Measurements from ENCODE around the gene NFX1. TPM values are rescaled to one million over a fixed set of nuclear protein-coding genes. Genes with fewer than 3 reads are reported as not detected.

The NFX1 gene
- total RNA-seq, 2 donors from 2014 or later: 30.8 to 39.5 TPM

DNA sequence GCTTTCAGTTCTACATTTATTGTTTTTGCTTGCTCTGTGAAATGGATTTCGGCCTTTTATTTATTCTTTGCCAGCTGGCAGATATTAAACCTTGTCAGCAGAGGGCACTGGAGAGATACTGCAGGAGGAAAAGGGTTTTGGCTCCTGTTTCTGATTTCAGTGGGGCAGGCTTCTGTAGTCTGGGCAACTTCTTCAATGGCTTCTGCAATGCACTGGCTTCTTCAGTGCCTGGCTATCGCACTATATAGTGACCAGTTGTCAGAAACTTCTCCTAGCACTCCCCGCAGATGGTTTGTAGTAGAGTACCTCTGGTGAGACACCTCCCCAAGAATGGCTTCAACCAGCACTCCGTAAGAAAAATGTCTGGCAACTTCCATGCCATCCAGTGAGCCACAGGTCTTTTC is 3.2 kb upstream of the NFX1 start:
- Histone ChIP-seq H3K4me3 (no peak overlapping the region), H3K36me3 (no peaks in the 10 kb centered on the region), H3K27me3 (replicated peaks; ENCODE audit: insufficient read depth) (no peaks in the 10 kb centered on the region), H3K4me1 (replicated peaks) (peaks cover 3% of the 10 kb centered on the region), H3K27ac (peak overlapping the region; percentile 51 to 53), H3K9me3 (no peaks in the 10 kb centered on the region)
- intact Hi-C loops (cut with DNase I): loop anchor here (5.0 kb wide), 1 partner anchor 180 kb away; no protein-coding TSS in a partner anchor
- TF ChIP-seq CTCF (IDR thresholded peaks at IDR 0.05) (peak; percentile 49 to 85 (median 68)), POLR2AphosphoS5 (IDR thresholded peaks at IDR 0.05) (peak; percentile 73), POLR2A (IDR thresholded peaks at IDR 0.05) (no peak)
- peak; percentile 54 for DNase-seq (ENCODE audit: low spot score)
- WGBS: 54% methylated on average over 4 of the region's 4 CpGs

GRCh38 chr9:33288235-33288634 is 2.1 kb upstream of the NFX1 start:
- WGBS: 76% methylated on average over 4 of the region's 4 CpGs
- Histone ChIP-seq H3K36me3 (no peaks in the 10 kb centered on the region), H3K27ac (peak overlapping the region; percentile 97), H3K9me3 (no peaks in the 10 kb centered on the region), H3K4me3 (no peak overlapping the region), H3K27me3 (replicated peaks; ENCODE audit: insufficient read depth) (no peaks in the 10 kb centered on the region), H3K4me1 (replicated peaks) (peaks cover 3% of the 10 kb centered on the region)
- TF ChIP-seq POLR2A (IDR thresholded peaks at IDR 0.05) (no peak), CTCF (IDR thresholded peaks at IDR 0.05) (no peak), POLR2AphosphoS5 (IDR thresholded peaks at IDR 0.05) (no peak)
- no peak for DNase-seq (ENCODE audit: low spot score)
- intact Hi-C loops (cut with DNase I): loop anchor here (5.0 kb wide), 1 partner anchor 179 kb away; no protein-coding TSS in a partner anchor

- intact Hi-C loops (cut with DNase I): loop anchor here (5.0 kb wide), 1 partner anchor 178 kb away; no protein-coding TSS in a partner anchor
- Histone ChIP-seq H3K9me3 (no peaks in the 10 kb centered on the region), H3K36me3 (no peaks in the 10 kb centered on the region), H3K27me3 (replicated peaks; ENCODE audit: insufficient read depth) (no peaks in the 10 kb centered on the region), H3K4me3 (no peak overlapping the region), H3K4me1 (replicated peaks) (peaks cover 3% of the 10 kb centered on the region), H3K27ac (peak overlapping the region; percentile 97)
- no peak for DNase-seq (ENCODE audit: low spot score)
- no peak for TF ChIP-seq POLR2A (IDR thresholded peaks at IDR 0.05)
- TF ChIP-seq POLR2AphosphoS5 (IDR thresholded peaks at IDR 0.05): no peak
- TF ChIP-seq CTCF (IDR thresholded peaks at IDR 0.05): no peak
- 79% methylated on average over 14 of the region's 14 CpGs for WGBS
Observed at GRCh38 chr9:33288828-33289483, 1.4 kb upstream of the NFX1 start.

GRCh38 chr9:33289496-33289895 is 820 bp upstream of the NFX1 start:
- no peaks in the 10 kb centered on the region for H3K9me3 ChIP-seq
- intact Hi-C loops (cut with DNase I): loop anchor here (5.0 kb wide), 1 partner anchor 178 kb away; no protein-coding TSS in a partner anchor
- peak overlapping the region; percentile 72 for H3K4me3 ChIP-seq
- H3K36me3 ChIP-seq: no peaks in the 10 kb centered on the region
- DNase-seq (ENCODE audit: low spot score): no peak
- no peaks in the 10 kb centered on the region for H3K27me3 ChIP-seq (replicated peaks; ENCODE audit: insufficient read depth)
- peak overlapping the region; percentile 97 for H3K27ac ChIP-seq
- TF ChIP-seq CTCF (IDR thresholded peaks at IDR 0.05) (no peak), POLR2A (IDR thresholded peaks at IDR 0.05) (no peak), POLR2AphosphoS5 (IDR thresholded peaks at IDR 0.05) (no peak)
- peaks cover 3% of the 10 kb centered on the region for H3K4me1 ChIP-seq (replicated peaks)
- WGBS: 7% methylated on average over 12 of the region's 12 CpGs

DNA sequence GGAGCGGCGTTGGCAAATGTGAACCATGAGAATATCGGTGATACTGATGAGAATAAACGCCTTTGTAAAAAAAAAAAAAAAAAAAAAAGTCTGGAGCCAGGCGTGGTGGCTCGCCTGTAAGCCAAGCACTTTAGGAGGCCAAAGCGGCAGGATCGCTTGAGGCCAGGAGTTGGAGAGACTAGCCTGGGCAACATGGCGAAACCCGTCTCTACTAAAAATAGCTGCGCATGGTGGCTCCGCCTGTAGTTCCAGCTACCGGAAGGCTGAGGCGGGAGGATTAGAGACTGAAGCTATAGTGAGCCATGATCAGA is 425 bp upstream of the NFX1 start:
- Histone ChIP-seq H3K27me3 (replicated peaks; ENCODE audit: insufficient read depth) (no peaks in the 10 kb centered on the region), H3K4me1 (replicated peaks) (peaks cover 3% of the 10 kb centered on the region), H3K4me3 (peak overlapping the region; percentile 72), H3K36me3 (peaks cover 0 to 2% of the 10 kb centered on the region in 2 donors), H3K9me3 (no peaks in the 10 kb centered on the region), H3K27ac (peak overlapping the region; percentile 97)
- intact Hi-C loops (cut with DNase I): loop anchor here (5.0 kb wide), 2 partner anchors 37 to 177 kb away; no protein-coding TSS in a partner anchor
- no peak for DNase-seq (ENCODE audit: low spot score)
- WGBS: under 1% methylated on average over 14 of the region's 14 CpGs
- TF ChIP-seq CTCF (IDR thresholded peaks at IDR 0.05) (no peak), POLR2A (IDR thresholded peaks at IDR 0.05) (no peak), POLR2AphosphoS5 (IDR thresholded peaks at IDR 0.05) (no peak)
